Measurements from ENCODE around the gene KLHL40.

Gene KLHL40

DNA sequence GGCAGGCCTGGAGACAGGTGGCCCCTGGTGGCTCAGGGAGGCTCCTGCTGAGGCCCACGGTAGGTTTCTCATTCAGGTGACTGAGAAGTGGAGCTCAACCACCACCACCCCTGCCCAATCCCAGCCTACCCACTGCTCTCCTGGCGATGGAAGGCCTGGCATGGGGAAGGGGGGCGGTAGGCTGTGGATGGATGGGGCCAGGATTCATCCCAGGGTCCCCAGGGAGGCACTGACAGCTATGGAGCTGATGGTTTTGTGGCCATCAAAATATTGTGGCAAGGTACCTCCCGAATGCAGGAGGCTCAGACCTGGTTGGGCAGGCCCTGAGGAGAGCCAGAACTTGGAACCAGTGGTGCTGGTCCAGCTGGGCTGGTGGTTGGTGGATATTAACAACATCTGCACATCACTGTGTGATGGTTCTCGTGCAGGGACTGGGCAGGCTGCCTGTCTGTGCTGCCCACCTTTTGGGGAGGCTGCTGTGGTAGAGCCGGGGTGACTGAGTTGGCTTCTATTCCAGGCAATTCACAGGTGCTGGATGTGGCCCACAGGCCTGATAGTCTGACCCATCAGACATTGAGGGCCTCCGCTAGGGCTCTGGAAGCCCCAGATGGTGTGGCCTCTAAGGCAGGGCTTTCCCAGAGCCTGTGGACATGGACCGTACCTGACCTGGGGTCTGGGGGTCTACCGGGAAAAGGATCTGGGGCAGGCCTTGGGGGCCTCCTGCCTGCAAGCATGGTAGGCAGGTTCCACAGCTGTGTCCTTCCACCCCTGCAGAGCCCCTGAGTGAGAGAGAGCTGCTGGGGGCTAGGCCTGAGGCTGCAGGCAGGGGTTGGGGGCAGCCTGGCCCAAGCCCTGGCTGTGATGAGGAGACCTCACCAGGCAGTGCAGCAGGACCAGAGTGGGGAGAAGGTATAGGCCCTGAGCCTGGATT, 28.4 kb upstream of the KLHL40 start:
- no peak for DNase-seq (ENCODE audit: low read depth)

DNA sequence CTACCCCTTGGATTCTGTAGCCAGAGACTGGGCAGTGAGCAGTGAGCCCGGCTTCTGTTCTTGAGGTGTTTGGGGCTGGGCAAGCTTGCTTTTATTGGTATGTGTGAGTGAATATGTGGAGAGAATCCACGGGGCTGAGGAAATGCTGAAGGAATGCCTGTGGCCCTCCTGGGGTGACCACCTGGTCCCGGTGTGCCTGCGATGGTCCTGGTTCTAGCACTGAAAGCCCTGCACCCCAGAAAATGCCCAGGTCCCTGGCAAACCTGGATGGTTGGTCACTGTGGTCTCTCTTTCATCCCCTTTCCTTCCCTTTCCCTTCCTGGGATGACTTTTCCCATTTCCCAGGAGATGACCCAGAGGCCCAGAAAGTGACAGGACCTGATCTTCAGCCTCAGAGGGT, 27.7 kb upstream of the KLHL40 start:
- DNase-seq (ENCODE audit: low read depth) = no peak

DNA sequence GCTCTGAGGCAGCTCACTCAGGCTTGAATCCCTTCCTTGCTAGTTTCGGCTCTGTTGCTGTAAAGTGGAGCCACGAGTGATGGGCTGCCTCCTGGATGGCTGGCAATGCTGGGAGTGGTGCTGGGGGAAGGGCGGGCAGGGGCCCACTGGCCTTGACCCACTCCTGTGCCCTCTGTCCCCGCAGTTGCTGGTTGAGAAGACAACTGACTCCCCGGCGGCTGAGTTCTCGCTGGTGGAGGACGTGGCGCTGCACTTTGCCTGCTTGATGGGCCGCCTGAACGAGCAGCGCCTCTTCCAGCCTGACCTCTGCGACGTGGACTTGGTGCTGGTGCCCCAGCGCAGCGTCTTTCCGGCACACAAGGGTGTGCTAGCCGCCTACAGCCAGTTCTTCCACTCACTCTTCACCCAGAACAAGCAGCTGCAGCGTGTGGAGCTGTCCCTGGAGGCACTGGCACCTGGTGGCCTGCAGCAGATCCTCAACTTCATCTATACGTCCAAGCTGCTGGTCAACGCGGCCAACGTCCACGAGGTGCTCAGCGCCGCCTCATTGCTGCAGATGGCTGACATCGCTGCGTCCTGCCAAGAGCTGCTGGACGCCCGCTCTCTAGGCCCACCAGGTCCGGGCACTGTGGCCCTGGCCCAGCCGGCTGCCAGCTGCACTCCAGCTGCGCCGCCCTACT, 27.1 kb upstream of the KLHL40 start:
- DNase-seq (ENCODE audit: low read depth) = no peak

DNA sequence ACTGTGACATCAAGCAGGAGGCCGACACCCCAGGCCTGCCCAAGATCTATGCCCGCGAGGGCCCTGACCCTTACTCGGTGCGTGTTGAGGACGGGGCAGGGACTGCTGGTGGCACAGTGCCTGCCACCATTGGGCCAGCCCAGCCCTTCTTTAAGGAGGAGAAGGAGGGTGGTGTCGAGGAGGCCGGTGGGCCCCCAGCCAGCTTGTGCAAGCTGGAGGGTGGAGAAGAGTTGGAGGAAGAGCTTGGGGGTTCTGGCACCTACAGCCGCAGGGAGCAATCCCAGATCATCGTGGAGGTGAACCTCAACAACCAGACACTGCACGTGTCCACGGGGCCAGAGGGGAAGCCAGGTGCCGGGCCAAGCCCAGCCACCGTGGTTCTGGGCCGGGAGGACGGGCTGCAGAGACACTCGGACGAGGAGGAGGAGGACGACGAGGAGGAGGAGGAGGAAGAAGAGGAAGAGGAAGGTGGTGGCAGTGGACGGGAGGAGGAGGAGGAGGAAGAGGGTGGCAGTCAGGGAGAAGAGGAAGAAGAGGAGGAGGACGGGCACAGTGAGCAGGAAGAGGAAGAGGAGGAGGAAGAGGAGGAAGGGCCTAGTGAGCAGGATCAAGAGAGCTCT, 26.5 kb upstream of the KLHL40 start:
- DNase-seq (ENCODE audit: low read depth) = no peak

DNA sequence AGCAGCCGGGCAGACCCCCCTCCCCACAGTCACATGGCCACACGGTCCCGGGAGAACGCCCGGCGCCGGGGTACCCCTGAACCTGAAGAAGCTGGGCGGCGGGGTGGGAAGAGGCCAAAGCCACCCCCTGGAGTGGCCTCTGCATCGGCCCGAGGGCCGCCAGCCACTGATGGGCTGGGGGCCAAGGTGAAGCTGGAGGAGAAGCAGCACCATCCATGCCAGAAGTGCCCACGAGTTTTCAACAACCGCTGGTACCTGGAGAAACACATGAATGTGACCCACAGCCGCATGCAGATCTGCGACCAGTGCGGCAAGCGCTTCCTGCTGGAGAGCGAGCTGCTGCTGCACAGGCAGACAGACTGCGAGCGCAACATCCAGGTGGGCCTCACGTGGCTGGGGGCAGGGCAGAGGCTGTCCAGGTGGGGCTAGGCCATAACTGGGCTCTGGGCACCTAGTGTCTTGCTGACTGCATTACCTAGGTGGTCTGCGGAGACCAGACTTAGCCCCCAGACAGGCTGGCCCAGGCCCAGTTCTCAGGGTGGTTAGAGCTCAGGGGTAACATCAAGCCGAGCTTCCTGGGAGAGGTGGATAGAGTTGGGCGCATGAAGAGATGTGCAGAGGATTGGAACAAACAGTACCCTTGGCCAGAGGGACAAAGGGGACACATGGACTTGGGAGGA, 25.7 kb upstream of the KLHL40 start:
- no peak for DNase-seq (ENCODE audit: low read depth)

DNA sequence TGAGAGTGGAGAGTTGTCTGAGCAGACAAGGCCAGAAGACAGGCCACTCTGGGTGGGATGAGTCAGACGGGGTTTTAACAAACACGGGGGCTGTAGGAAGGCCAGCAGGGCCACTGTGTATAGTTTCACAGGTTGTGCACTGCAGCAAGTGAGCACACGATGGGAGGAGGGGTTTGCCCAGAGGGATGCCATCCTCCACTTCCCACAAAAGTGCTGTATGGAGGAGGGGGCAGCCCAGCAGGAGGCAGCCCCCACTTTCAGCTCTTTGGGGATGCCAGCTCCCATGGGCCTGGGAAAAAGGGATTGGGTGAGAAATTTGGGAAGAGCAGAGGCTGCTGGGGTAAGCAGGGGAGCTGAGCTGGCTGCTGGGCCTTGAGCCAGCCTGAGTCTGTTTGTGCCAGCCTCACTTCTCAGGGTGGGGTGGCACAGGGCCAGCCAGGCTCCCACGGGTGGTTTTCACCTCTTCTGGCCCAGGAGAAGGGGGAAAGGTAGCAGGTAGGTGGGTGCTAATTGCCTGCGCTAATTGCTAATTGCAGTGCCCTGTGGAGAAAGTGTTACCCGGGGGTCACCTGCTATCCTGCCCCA, 25.1 kb upstream of the KLHL40 start:
- no peak for DNase-seq (ENCODE audit: low read depth)

DNA sequence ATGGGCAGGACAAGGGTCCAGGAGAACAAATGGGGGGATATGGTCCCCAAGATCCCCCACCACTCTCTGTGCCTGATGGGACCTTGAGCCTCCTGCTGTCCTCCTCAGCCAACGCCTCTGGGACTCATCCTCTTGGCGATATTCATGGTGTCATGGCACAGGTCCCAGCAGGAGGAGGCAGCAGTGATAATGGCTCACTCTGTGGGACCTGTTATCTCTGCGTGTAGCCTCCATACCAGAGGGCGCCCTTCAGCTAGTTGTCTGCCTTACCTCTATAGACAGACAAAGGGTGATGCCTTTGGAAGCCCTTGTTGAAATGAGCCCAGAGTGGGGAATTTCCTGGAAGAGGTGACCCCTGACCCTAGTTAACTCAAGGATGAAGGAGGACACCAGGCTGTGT, 24.4 kb upstream of the KLHL40 start:
- DNase-seq (ENCODE audit: low read depth) = no peak

DNA sequence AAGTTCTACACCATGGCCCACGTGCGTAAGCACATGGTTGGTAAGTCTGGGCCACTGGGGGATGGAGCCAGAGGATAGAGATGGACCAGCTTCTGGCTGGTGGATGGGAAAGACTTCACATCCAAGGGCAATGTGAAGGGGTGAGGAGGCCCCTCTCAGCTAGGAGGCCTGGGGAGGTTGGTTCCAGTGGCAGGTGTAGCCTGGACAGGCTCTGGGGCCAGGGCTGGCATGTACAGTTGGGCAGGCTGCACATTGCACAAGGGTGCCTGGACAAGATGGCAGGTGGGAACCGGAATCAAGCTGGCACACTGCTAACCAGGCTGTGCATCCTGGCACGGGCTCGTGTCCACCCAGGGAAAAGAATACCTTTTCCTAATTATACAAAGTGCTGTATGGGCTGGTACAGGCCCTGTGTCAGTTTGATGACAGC, 23.7 kb upstream of the KLHL40 start:
- DNase-seq (ENCODE audit: low read depth) = no peak

DNA sequence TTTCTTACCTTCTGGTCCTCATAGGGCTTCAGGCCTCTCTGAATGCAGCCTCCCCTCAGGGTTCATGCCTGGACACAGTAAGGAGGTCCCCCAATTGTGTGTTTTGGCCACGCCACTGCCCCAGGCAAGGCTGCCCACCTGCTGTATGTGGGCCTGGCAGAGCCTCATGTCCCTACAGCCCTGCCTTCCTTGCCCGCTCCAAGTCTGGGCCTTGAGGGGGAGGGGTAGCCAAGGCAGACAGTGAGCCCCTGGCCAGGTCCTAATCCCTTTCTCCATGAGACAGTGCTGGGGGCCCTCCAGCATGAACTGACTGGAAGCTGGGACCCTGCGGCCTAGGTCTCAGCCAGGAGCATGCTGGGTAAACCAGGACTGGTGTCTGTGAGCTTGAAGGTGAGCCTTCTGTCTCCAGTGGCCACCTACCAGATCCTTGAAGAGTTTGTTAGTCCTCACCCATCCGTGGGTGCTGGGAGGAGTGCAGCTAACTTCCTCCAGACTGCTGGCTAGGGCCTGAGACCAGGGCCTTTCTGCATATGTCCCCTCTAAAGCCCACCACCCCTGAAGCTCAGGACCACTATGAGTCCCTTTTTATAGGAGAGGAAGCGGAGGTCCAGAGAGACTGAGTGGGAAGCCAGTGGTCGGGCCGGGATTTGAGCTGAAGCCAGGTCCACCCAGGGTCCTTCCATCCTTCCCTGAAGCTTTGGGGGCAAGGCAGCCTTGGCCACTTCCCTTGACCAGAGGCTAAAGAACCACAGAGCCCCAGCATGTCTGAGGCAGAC, 23.1 kb upstream of the KLHL40 start:
- DNase-seq (ENCODE audit: low read depth) = no peak

DNA sequence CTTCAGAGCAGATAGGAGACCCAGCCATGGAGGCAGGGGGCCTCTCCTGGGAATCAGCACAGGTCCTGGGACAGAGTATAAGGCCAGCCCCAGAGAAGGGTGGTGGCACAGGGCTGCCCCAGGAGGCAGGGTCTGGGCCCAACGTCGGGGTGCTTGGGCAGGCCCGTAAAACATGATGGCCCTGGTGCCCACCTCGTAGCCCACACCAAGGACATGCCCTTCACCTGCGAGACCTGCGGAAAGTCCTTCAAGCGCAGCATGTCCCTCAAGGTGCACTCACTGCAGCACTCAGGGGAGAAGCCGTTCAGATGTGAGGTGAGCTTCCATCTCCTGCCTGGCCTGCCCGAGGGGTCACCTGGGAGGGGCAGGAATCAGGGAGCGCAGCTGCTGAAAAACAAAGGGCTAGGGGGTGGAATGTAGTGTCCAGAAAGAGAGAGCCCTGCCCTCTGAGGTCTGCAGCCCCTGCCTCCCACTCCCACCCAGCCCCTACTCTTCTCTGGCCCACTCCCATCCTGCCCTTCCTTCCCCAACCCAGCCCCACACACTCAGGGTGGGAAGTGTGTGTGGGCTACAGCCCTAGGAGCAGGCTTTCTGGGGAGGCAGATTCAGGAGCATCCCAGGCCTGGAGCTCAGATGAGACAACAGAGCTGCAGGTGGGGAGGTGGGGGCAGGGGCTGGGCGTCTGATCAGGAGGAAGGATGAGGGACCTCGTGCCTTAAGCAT, 22.4 kb upstream of the KLHL40 start:
- DNase-seq (ENCODE audit: low read depth) = no peak

DNA sequence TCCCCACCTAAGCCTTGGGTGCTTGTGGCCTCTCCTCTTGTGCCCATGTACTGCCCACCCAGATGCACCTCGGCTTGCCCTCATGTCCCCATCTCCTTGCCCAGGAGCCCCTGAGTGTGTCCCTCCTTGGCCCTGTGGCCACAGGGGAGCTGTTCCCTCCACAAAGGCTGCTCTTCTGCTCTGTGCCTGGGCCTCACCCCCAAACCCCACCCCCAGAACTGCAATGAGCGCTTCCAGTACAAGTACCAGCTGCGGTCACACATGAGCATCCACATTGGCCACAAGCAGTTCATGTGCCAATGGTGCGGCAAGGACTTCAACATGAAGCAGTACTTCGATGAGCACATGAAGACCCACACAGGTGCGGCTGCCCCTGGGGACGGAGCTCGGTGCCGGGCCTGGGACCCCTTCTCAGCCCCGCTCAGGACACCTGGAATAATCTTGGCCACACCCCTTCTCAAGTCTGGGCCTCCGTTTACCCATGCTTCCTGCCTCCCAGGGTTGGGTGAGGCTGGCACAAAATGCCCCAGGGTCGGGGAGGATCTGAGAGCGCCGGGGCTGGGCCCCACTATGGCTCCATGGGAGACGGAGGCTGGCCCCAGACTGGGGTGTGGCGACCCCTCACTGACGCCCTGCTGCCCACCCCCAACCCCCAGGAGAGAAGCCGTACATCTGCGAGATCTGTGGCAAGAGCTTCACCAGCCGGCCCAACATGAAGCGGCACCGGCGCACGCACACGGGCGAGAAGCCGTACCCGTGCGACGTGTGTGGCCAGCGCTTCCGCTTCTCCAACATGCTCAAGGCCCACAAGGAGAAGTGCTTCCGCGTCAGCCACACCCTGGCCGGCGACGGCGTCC, 21.5 kb upstream of the KLHL40 start:
- no peak for DNase-seq (ENCODE audit: low read depth)

DNA sequence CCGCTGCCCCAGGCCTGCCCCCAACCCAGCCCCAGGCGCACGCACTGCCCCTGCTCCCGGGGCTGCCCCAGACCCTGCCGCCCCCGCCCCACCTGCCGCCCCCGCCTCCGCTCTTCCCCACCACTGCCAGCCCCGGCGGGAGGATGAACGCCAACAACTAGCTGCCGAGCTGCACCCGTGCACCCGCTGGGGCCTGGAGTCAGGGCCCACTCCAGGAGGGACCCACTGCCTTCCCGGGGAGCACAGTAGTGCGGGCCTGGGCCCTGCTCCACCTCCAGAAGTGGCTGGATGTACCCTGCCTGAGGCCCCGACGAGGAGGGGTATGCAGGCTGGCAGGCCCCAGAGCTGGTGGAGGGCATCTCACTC, 20.9 kb upstream of the KLHL40 start:
- no peak for DNase-seq (ENCODE audit: low read depth)

DNA sequence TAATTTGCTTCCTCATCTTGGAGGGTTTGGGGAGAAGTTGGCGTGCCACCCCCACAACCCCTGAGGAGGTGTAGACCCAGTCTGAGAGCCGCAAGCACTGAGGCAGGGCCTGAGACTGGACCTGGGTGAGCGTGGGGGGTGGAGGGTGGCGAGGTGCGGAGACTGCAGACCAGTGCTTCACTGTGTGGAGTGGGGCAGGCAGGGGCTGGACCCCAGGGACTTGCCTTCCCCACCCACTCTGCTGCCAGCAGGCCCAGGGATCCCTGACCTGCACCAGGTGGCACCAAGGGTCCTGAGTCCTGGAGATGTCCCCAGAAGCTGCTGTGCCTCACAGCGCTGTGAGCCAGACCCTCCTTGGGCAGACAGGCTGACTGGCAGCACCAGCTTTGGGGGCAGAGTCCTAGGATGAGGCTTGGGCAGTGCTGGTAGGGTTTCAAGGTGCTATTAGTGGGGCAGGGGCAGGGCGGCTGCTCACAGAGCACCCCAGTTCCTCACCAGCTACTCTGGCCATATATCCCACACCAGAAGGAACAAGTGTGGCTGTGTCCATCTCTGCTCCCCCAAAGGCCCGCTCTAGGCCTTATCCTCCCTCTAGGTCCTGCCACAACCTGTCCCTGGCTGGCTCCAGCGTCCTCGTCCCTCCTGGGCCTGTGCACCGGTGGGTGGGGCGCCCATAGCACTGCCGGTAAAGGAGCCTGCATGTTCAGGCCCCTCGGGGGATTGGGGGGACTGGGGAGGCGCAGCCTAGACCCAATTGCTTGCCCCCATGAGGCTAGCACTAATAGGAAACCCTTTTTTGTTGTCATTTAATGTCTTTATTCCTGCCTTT, 20.1 kb upstream of the KLHL40 start:
- no peak for DNase-seq (ENCODE audit: low read depth)

DNA sequence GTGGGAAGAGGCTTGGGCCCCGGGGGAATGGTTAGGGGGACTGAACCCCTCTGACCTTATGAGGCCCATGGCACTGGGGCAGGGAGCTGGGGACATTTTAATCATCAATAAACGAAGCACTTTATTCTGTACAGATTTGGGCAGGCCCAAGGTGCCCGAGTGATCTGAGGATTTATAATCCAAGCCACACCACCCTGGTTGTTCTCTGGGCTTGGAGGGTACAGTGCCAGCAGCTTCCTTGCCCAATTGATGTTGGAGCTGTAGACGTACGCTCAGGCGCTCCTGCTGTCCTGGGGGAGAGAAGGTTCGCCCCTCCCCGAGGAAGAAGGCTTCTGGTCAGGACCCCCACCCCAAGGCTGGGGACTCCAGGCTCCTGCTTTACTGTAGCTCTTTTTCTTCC, 19.3 kb upstream of the KLHL40 start:
- no peak for DNase-seq (ENCODE audit: low read depth)

DNA sequence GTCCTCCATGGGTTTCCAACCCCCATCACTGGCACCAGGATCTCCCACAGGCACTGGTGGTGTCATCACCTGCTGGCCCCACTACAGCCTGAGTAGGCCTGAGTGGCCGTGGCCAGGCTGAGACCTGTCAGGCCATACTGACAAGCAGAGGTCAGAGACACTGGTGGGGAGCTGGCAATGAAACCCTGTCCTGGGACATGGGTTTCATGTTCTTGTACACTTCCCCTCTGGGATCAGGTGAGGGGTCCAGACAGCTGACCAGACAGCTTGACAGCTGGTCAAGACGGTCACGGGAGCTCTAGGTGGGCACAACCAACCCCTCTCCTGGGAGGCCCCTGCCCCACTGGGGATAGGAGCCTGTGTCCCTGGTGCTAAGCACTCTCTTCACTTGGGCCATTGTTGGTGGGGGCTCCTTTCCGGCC, 18.7 kb upstream of the KLHL40 start:
- no peak for DNase-seq (ENCODE audit: low read depth)

DNA sequence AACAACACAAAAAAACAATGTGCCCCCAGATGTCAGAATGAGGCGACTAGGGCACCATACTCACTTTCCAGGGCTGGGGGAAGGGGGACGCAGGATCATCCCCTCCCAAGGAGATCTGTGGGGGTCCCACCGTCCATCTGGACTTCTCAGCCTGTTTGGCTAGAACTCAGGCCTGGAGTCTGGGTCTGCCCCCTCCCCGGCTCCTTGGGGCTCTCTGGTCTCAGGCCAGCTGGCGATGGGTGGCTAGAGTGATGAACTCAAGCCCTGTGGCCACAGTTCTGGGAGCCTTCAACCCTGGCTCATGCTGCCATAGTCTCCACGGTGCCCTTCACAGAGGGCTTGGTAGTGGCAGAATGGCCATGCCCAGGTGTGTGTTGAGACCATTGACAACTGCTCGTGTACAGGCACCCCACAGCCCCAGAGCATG, 18.2 kb upstream of the KLHL40 start:
- no peak for DNase-seq (ENCODE audit: low read depth)

DNA sequence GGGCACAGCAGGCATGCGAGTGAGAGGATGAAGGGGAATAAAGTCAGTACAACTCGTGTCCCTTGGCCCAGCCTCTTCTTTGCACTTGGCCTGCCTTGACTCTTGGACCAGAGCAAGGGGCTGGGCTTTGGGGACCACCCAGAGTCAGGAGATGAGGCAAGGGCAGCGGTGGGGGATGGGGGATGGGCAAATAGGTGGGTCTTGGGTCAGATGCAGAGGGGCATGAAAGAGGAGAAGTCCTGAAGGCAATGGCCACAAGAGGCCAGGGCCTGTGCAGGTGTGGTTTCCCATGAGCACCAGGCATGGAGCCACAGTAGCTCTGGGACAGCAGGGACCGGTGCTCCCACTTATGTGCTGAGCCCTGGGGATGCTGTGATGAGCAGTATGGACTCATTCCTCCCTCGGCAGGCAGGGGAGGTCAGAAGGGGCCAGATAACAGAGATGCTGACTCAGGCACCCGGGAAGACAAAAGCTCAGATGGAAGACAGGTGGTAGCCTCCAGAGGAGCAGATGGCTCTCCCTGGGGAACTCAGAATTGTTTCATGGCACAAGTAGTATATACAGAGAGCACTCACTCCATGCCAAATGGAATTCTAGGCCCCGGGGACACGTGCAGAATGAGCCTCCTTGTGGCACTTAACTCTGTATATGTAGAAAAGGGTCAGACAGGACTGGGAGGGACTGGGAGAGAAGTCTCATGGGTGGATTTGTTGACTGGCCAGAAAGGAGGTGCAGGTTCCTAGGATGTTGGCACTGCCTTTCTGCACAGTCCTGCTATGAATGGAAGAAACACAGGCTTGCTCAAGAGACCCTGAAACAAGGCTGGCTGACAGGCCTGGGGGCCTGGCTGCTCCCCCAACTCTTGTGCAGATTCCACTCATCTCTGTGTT, 17.6 kb upstream of the KLHL40 start:
- no peak for DNase-seq (ENCODE audit: low read depth)

DNA sequence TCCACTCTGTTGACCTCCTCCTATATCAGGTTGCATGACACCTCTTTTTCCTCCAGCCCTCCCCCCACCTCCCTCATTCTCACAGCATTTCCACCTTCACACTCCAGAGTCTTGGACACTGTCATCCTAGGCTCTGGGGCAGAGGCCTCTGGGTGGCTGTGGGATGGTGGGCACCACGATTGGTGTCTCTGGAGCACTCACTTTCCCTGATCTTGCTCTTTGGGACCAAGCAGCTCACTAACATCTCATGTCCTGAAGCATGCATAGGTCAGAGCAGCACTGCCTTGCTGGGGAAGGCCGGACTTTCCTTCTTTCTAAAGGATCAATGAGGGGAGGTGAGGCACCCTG, 16.9 kb upstream of the KLHL40 start:
- DNase-seq (ENCODE audit: low read depth) = no peak
